HG03565 (cell line): Measurements from ENCODE around the gene SIPA1L3.
"Not testable (repeated sequence)": the region's sequence is repeated elsewhere in the genome, so short reads cannot be mapped to it uniquely, and the experiment has no call there.

Experiments
- ATAC-seq: cut with Tn5 transposase; IDR thresholded peaks from one replicate; pipeline ENCODE4 v1.9.1; 2021; ENCODE audit warnings: mild to moderate bottlenecking, moderate library complexity; ENCODE audit not compliant: unreplicated experiment

SIPA1L3 gene

GRCh38 chr19:38018694-38019395, 111.8 kb downstream of the SIPA1L3 start:
- ATAC-seq = no peak

- no peak for ATAC-seq
These were observed 112.4 kb downstream of the SIPA1L3 start for GRCh38 chr19:38019396-38019724.

GRCh38 chr19:38020311-38020710, 113.3 kb downstream of the SIPA1L3 start:
- ATAC-seq = no peak

GRCh38 chr19:38021352-38021751, 114.3 kb downstream of the SIPA1L3 start:
- ATAC-seq = no peak

GRCh38 chr19:38022791-38023670, 116.0 kb downstream of the SIPA1L3 start:
- ATAC-seq = no peak

- ATAC-seq = no peak
These were observed 116.9 kb downstream of the SIPA1L3 start for GRCh38 chr19:38023671-38024541.

- ATAC-seq = no peak
These were observed 118.2 kb downstream of the SIPA1L3 start for GRCh38 chr19:38024992-38025908.

- ATAC-seq = no peak
These were observed 118.9 kb downstream of the SIPA1L3 start for GRCh38 chr19:38025909-38026307.

- no peak for ATAC-seq
These were observed 122.0 kb downstream of the SIPA1L3 start for GRCh38 chr19:38028913-38029510.

GRCh38 chr19:38030001-38030400, 123.0 kb downstream of the SIPA1L3 start:
- ATAC-seq = not testable (repeated sequence)

- ATAC-seq = no peak
These were observed 123.8 kb downstream of the SIPA1L3 start for GRCh38 chr19:38030686-38031422.

GRCh38 chr19:38031423-38031770, 124.4 kb downstream of the SIPA1L3 start:
- ATAC-seq = no peak

GRCh38 chr19:38032151-38032550, 125.1 kb downstream of the SIPA1L3 start:
- no peak for ATAC-seq

GRCh38 chr19:38032951-38033350, 125.9 kb downstream of the SIPA1L3 start:
- ATAC-seq = no peak

GRCh38 chr19:38033658-38034491, 126.9 kb downstream of the SIPA1L3 start:
- ATAC-seq = no peak

- ATAC-seq = no peak
These were observed 127.5 kb downstream of the SIPA1L3 start for GRCh38 chr19:38034492-38034860.

- ATAC-seq = no peak
These were observed 128.8 kb downstream of the SIPA1L3 start for GRCh38 chr19:38035515-38036495.
